ENCODE measurements around the gene IQCB1. TPM values are rescaled to one million over a fixed set of nuclear protein-coding genes. Genes with fewer than 3 reads are reported as not detected.

The IQCB1 gene
- polyA plus RNA-seq (6.7 to 14.7 TPM (median 8.7 TPM) in 3 replicates), polyA minus RNA-seq (0.39 to 21.8 TPM (median 6.0 TPM) in 3 replicates)
- polyA plus RNA-seq (2011; ENCODE audit: low read depth) = 24.7 TPM
- polyA plus RNA-seq (2011; cell fraction: cytosol; rRNA removed) = 3.6 and 6.7 TPM in 2 replicates
- polyA plus RNA-seq (2011; cell fraction: nucleus; rRNA removed) = 18.0 and 20.3 TPM in 2 replicates
- 6.1 and 14.3 TPM in 2 replicates for polyA plus RNA-seq (2012; ENCODE audit: low replicate concordance)
- polyA minus RNA-seq (2011; cell fraction: cytosol; rRNA and poly(A)+ RNA removed) = 2.7 TPM
- 8.8 and 12.7 TPM in 2 replicates for polyA minus RNA-seq (2011; cell fraction: nucleus; rRNA and poly(A)+ RNA removed)

DNA sequence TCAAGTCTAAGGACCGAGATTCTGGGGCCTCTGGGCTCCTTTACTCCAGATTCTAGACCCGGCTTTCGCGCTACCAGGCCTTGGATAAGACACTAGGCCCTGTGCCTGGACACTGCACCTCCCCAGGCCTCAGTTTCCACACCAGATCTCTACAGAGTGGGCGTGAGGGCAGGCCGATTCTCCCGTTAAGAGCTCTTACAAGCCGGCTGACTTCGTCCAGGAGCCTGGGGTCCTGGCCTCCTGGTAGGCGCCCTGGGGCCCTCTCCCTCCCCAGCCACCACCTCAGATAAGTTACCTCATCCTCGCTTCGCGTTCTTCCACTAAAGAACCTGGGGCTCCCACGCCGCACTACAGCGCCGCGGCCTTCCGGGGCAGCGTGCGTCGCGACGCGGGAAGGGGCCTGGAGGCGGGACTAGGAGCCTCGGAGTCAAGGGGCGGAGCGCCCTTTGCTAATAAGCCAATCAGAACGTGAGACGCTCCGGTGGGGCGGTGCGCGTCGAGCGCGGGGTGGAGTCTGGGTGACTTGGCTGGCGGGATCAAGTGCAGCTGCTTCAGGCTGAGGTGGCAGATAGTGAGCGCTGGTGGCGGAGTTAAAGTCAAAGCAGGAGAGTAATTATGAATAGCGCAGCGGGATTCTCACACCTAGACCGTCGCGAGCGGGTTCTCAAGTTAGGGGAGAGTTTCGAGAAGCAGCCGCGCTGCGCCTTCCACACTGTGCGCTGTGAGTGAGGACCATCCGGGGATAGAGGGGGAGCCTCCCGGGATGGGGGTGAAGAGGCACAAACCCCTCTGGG lies at the start of gene IQCB1, which contains the start of gene EAF2:
Gene IQCB1 (minus strand): TSS at position 390 of the 794 bp plus-strand sequence. CDS start 6,100 bp downstream, outside the sequence.
Gene EAF2 (plus strand): TSS at position 539 of the 794 bp plus-strand sequence. CDS start 77 bp downstream, at position 616.
- Histone ChIP-seq H3K27me3 (ENCODE audit: control insufficient read depth, extremely low read depth, insufficient read depth, low read length) (no peaks in the 10 kb centered on the region), H3K79me2 (ENCODE audit: control insufficient read depth, insufficient read depth, low read length) (peaks cover 19% of the 10 kb centered on the region), H3K9ac (ENCODE audit: control insufficient read depth, extremely low read depth, insufficient read depth, low read length) (peak within 1 kb of the TSS; percentile 92), H3K4me3 (ENCODE audit: control insufficient read depth in 2 of 3, extremely low read depth in 1 of 3, insufficient read depth in 2 of 3, low read depth in 1 of 3, low read length in 3 of 3) (peak within 1 kb of the TSS; percentile 77 to 91 (median 82)), H3K4me2 (ENCODE audit: control insufficient read depth, extremely low read depth, insufficient read depth, low read depth, low read length) (peak within 1 kb of the TSS; percentile 92), H3K4me1 (ENCODE audit: control insufficient read depth, extremely low read depth, insufficient read depth, low read length) (peaks cover 8% of the 10 kb centered on the region), H3K27ac (ENCODE audit: control insufficient read depth, insufficient read depth, low read length) (peak within 1 kb of the TSS; percentile 81), H4K20me1 (ENCODE audit: control insufficient read depth, extremely low read depth, insufficient read depth, low read length) (no peaks in the 10 kb centered on the region), H2AFZ (ENCODE audit: control insufficient read depth, low read length) (peak within 1 kb of the TSS; percentile 91), H3K9me3 (ENCODE audit: control insufficient read depth, low read depth, low read length) (no peaks in the 10 kb centered on the region), H3K9me1 (ENCODE audit: control insufficient read depth, extremely low read depth, insufficient read depth, low read length) (no peaks in the 10 kb centered on the region), H3K36me3 (ENCODE audit: control insufficient read depth in 2 of 2, extremely low read depth in 1 of 2, insufficient read depth in 2 of 2, low read length in 2 of 2) (peaks cover 0 to 7% of the 10 kb centered on the region in 2 experiments)
- TF ChIP-seq EZH2 (IDR thresholded peaks at IDR 0.05; ENCODE audit: low read length) = no peak
- TF ChIP-seq, protein P1, sequence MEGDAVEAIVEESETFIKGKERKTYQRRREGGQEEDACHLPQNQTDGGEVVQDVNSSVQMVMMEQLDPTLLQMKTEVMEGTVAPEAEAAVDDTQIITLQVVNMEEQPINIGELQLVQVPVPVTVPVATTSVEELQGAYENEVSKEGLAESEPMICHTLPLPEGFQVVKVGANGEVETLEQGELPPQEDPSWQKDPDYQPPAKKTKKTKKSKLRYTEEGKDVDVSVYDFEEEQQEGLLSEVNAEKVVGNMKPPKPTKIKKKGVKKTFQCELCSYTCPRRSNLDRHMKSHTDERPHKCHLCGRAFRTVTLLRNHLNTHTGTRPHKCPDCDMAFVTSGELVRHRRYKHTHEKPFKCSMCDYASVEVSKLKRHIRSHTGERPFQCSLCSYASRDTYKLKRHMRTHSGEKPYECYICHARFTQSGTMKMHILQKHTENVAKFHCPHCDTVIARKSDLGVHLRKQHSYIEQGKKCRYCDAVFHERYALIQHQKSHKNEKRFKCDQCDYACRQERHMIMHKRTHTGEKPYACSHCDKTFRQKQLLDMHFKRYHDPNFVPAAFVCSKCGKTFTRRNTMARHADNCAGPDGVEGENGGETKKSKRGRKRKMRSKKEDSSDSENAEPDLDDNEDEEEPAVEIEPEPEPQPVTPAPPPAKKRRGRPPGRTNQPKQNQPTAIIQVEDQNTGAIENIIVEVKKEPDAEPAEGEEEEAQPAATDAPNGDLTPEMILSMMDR (optimal IDR thresholded peaks at IDR 0.05 in 1 of 3, IDR thresholded peaks at IDR 0.05 in 1 of 3, conservative IDR thresholded peaks at IDR 0.05 in 1 of 3; ENCODE audit: extremely low read depth in 1 of 3, insufficient read depth in 2 of 3, low read length in 3 of 3) = peak in 1 of 3 experiments; percentile 6
- dilution Hi-C loops (cut with MboI; ENCODE audit: extremely low pct_ligation_motif_present, low sequenced_read_pairs) = no loop called here
- DNase-seq (ENCODE audit: low read depth, low spot score) (peak; percentile 70), FAIRE-seq (peak; percentile 68)

GRCh38 chr3:121883507-121883906 lies 48.6 kb upstream of the IQCB1 start:
- TF ChIP-seq, protein P1 (optimal IDR thresholded peaks at IDR 0.05 in 1 of 3, IDR thresholded peaks at IDR 0.05 in 1 of 3, conservative IDR thresholded peaks at IDR 0.05 in 1 of 3; ENCODE audit: extremely low read depth in 1 of 3, insufficient read depth in 2 of 3, low read length in 3 of 3) = peak; percentile 38 to 62 (median 39)
- no peak for TF ChIP-seq EZH2 (IDR thresholded peaks at IDR 0.05; ENCODE audit: low read length)
- Histone ChIP-seq H3K36me3 (ENCODE audit: control insufficient read depth in 2 of 2, extremely low read depth in 1 of 2, insufficient read depth in 2 of 2, low read length in 2 of 2) (no peaks in the 10 kb centered on the region), H3K27ac (ENCODE audit: control insufficient read depth, insufficient read depth, low read length) (no peak overlapping the region), H3K4me3 (ENCODE audit: control insufficient read depth in 2 of 3, extremely low read depth in 1 of 3, insufficient read depth in 2 of 3, low read depth in 1 of 3, low read length in 3 of 3) (no peak overlapping the region), H3K79me2 (ENCODE audit: control insufficient read depth, insufficient read depth, low read length) (no peaks in the 10 kb centered on the region), H3K9me1 (ENCODE audit: control insufficient read depth, extremely low read depth, insufficient read depth, low read length) (no peaks in the 10 kb centered on the region), H4K20me1 (ENCODE audit: control insufficient read depth, extremely low read depth, insufficient read depth, low read length) (no peaks in the 10 kb centered on the region), H3K9me3 (ENCODE audit: control insufficient read depth, low read depth, low read length) (no peaks in the 10 kb centered on the region), H3K4me1 (ENCODE audit: control insufficient read depth, extremely low read depth, insufficient read depth, low read length) (no peaks in the 10 kb centered on the region), H3K4me2 (ENCODE audit: control insufficient read depth, extremely low read depth, insufficient read depth, low read depth, low read length) (no peak overlapping the region), H3K27me3 (ENCODE audit: control insufficient read depth, extremely low read depth, insufficient read depth, low read length) (no peaks in the 10 kb centered on the region), H2AFZ (ENCODE audit: control insufficient read depth, low read length) (no peak overlapping the region), H3K9ac (ENCODE audit: control insufficient read depth, extremely low read depth, insufficient read depth, low read length) (no peak overlapping the region)
- dilution Hi-C loops (cut with MboI; ENCODE audit: extremely low pct_ligation_motif_present, low sequenced_read_pairs) = no loop called here
- peak; percentile 17 for FAIRE-seq
- DNase-seq (ENCODE audit: low read depth, low spot score) = no peak

Measured in keratinocyte (primary cell).